GM12878 (cell line): ENCODE results near the gene NSA2. TPM values are rescaled to one million over a fixed set of nuclear protein-coding genes. Genes with fewer than 3 reads are reported as not detected.

Experiments used
- ATAC-seq: fragments of 200-7000 bp; cut with Tn5 transposase; 3 replicates; pipeline ENCODE4 v1.9.1; 2020; ENCODE audit warnings: mild to moderate bottlenecking, moderate library complexity
- BruUV-seq: library from RNA; stranded (reverse); fragments of 400-500 nt; replicated peaks from 2 replicates; lab custom pipeline; 2021; lab: Mats Ljungman, UMichigan
- CTCF ChIA-PET: fragments of 300-600 bp; sonication (Branson Sonifier 250); formaldehyde crosslinking; extraction: SDS; loops from one replicate; lab custom pipeline; 2021; ENCODE audit warnings: inconsistent platforms; lab: Yijun Ruan, JAX
- POLR2A ChIA-PET: fragments of 350-600 bp; formaldehyde crosslinking; extraction: SDS; loops from one replicate; lab custom pipeline; 2021; ENCODE audit warnings: inconsistent platforms; lab: Charles Lee
- RAD21 ChIA-PET: fragments of 300-600 bp; sonication (Branson Sonifier 250); formaldehyde crosslinking; loops from one replicate; lab custom pipeline; 2023; ENCODE audit warnings: antibody characterized with exemption; ENCODE audit not compliant: unreplicated experiment; lab: Charles Lee
- SMC1A ChIA-PET: fragments of 300-600 bp; sonication (Branson Sonifier 250); formaldehyde crosslinking; loops from one replicate; lab custom pipeline; 2023; ENCODE audit not compliant: unreplicated experiment, uncharacterized antibody; lab: Charles Lee
- DNase-seq: peaks from one replicate; pipeline ENCODE4 v3.0.0-alpha.2; 2011; ENCODE audit warnings: low read depth, low spot score
- FAIRE-seq: peaks from 3 replicates; lab custom pipeline; 2011; peaks lifted over from hg19 to GRCh38; lab: Jason Lieb, UNC
- H2AFZ ChIP-seq: 2 replicates; pipeline ENCODE4 v1.6.0; 2011; ENCODE audit warnings: low read depth, low read length, control low read depth; ENCODE audit not compliant: control insufficient read depth
- H3K27ac ChIP-seq: 2 replicates; pipeline ENCODE4 v1.5.1; 2011; ENCODE audit warnings: control low read depth; ENCODE audit not compliant: control insufficient read depth, insufficient read depth
- H3K27me3 ChIP-seq, 2 experiments: replicated peaks in 1 of 2; 2 replicates each; pipeline versions ENCODE4 v1.6.0 to v1.6.1; 2011; ENCODE audit warnings: low read length in 1 of 2; ENCODE audit not compliant: control insufficient read depth in 2 of 2, insufficient read depth in 2 of 2
- H3K36me3 ChIP-seq, 2 experiments: 2 replicates each; pipeline ENCODE4 v1.5.1; 2011; ENCODE audit warnings: low read length in 1 of 2; ENCODE audit not compliant: control insufficient read depth in 2 of 2, insufficient read depth in 2 of 2
- H3K4me1 ChIP-seq: 2 replicates; pipeline ENCODE4 v1.6.1; 2011; ENCODE audit warnings: mild to moderate bottlenecking, low read length, moderate library complexity, mixed read lengths; ENCODE audit not compliant: control insufficient read depth, insufficient read depth
- H3K4me2 ChIP-seq: 2 replicates; pipeline ENCODE4 v1.6.0; 2011; ENCODE audit warnings: control low read depth; ENCODE audit not compliant: control insufficient read depth, insufficient read depth
- H3K4me3 ChIP-seq: fragments of 200-600 bp; sonication (generic); 2 replicates; pipeline ENCODE4 v1.5.1; 2016
- H3K79me2 ChIP-seq: 2 replicates; pipeline ENCODE4 v1.6.0; 2011; ENCODE audit warnings: low read length; ENCODE audit not compliant: control insufficient read depth, insufficient read depth
- H3K9ac ChIP-seq: 2 replicates; pipeline ENCODE4 v1.8.0; 2011; ENCODE audit warnings: low read length, control low read depth, mixed read lengths; ENCODE audit not compliant: control insufficient read depth, insufficient read depth
- H3K9me3 ChIP-seq: replicated peaks from 3 replicates; pipeline ENCODE4 v1.5.1; 2011; ENCODE audit warnings: mild to moderate bottlenecking, low read length; ENCODE audit not compliant: control insufficient read depth, insufficient read depth
- H4K20me1 ChIP-seq: 2 replicates; pipeline ENCODE4 v1.6.0; 2011; ENCODE audit not compliant: control insufficient read depth, insufficient read depth
- CUX1 ChIP-seq: IDR thresholded peaks from 2 replicates; pipeline ENCODE4 v1.6.1; 2012; ENCODE audit warnings: improper control_type of control experiment, low read depth, low read length; ENCODE audit not compliant: insufficient replicate concordance
- E4F1 ChIP-seq: fragments of 450-650 bp; IDR thresholded peaks from 2 replicates; pipeline ENCODE4 v1.6.1; 2018; ENCODE audit warnings: borderline replicate concordance, mild to moderate bottlenecking; ENCODE audit not compliant: partially characterized antibody
- FOXM1 ChIP-seq: IDR thresholded peaks from 2 replicates; pipeline ENCODE4 v1.6.1; 2012; ENCODE audit warnings: low read depth, mild to moderate bottlenecking, inconsistent platforms, low read length, moderate library complexity
- GABPA ChIP-seq: IDR thresholded peaks from 2 replicates; pipeline ENCODE4 v1.6.1; 2014; ENCODE audit warnings: antibody characterized with exemption, low read depth, mild to moderate bottlenecking, inconsistent platforms
- LARP7 ChIP-seq: fragments of 450-650 bp; IDR thresholded peaks from 2 replicates; pipeline ENCODE4 v1.6.1; 2017; ENCODE audit warnings: mild to moderate bottlenecking
- PKNOX1 ChIP-seq: fragments of 450-650 bp; IDR thresholded peaks from 2 replicates; pipeline ENCODE4 v1.6.1; 2016; ENCODE audit warnings: mild to moderate bottlenecking
- USF2 ChIP-seq: IDR thresholded peaks from 2 replicates; pipeline ENCODE4 v1.6.1; 2011; ENCODE audit warnings: low read depth, low read length, improper control_type of control experiment, borderline replicate concordance
- YBX1 ChIP-seq: fragments of 450-650 bp; IDR thresholded peaks from 2 replicates; pipeline ENCODE4 v1.6.1; 2016; ENCODE audit warnings: antibody characterized with exemption
- YY1 ChIP-seq: IDR thresholded peaks from 2 replicates; pipeline ENCODE4 v1.6.1; 2011; ENCODE audit warnings: low read depth, mild to moderate bottlenecking, low read length
- ZBTB11 ChIP-seq: fragments of 450-650 bp; formaldehyde crosslinking; IDR thresholded peaks from 2 replicates; pipeline ENCODE4 v1.5.0; 2022; ENCODE audit warnings: mild to moderate bottlenecking, missing genetic modification characterization
- ZSCAN29 ChIP-seq: fragments of 450-650 bp; IDR thresholded peaks from 2 replicates; pipeline ENCODE4 v1.6.1; 2017; ENCODE audit warnings: mild to moderate bottlenecking, moderate library complexity
- WGBS: methylation state at CpG from one replicate; pipeline ENCODE4 v1.1.6; 2016; ENCODE audit warnings: low lambda C conversion rate; ENCODE audit not compliant: insufficient replicate concordance, insufficient coverage; ENCODE audit errors: missing lambda C conversion rate; 5-methylcytosine and 5-hydroxymethylcytosine counted together
- in situ Hi-C: fragments of 300-500 bp; cut with MboI; formaldehyde crosslinking; loops from 9 replicates; pipeline ENCODE4 v1.14.3; 2018; ENCODE audit warnings: mixed read lengths
- intact Hi-C: fragments of 100-400 bp; cut with micrococcal nuclease; formaldehyde crosslinking; loops from one replicate; pipeline ENCODE4 v1.14.2; 2022; ENCODE audit not compliant: unreplicated experiment
- polyA plus RNA-seq, 11 experiments: library from polyadenylated mRNA; depleted of rRNA in 4 of 11; unstranded in 6 of 11; stranded (reverse) in 5 of 11; fragments of >200 nt; fragmentation: Nextera tagmentation in 4 of 11; fragmentation: Illumina TruSeq in 1 of 11; extraction: Ambion mirVana in 4 of 11; extraction: Trizol in 1 of 11; gene quantifications; 1 replicate in 1 of 11; 2 replicates in 10 of 11; pipeline versions ENCODE4 v1.2.1 to v1.2.3, GENCODE V29; 2011 to 2016; ENCODE audit warnings: inconsistent platforms in 2 of 11, missing spikeins in 2 of 11, low read depth in 1 of 11
- total RNA-seq, 4 experiments: library from RNA; depleted of rRNA in 3 of 4; stranded (reverse); fragments of >200 nt in 3 of 4; fragmentation: Illumina TruSeq in 1 of 4; extraction: Trizol in 1 of 4; gene quantifications; 2 replicates each; pipeline versions ENCODE4 v1.2.1 to v1.2.3, GENCODE V29; 2013 to 2021

NSA2 gene
- total and polyA plus RNA-seq, 10 of the 15 experiments (the other 5 are each of a cell fraction or from before 2014, with no cell fraction given), result 77.8 to 317 (median 143) TPM

GRCh38 chr5:74725331-74725730, 41.7 kb upstream of the NSA2 start:
- H3K27ac ChIP-seq, result no peak overlapping the region
- no peaks in the 10 kb centered on the region for H3K4me1 ChIP-seq
- RAD21 ChIA-PET, result no interaction called here
- ATAC-seq, result no peak
- no peaks in the 10 kb centered on the region for H4K20me1 ChIP-seq
- SMC1A ChIA-PET, result interaction anchor here (0.9 kb wide), 1 partner anchor 14 kb away, joined by 3 read pairs; no protein-coding TSS in a partner anchor
- H3K9ac ChIP-seq, result no peak overlapping the region
- no peak overlapping the region for H2AFZ ChIP-seq
- H3K36me3 ChIP-seq, result peaks cover 0 to 7% of the 10 kb centered on the region in 2 experiments; a peak in 3 of 4 replicates
- no TSS peak for BruUV-seq
- H3K27me3 ChIP-seq, result no peaks in the 10 kb centered on the region
- POLR2A ChIA-PET, result no interaction called here
- intact Hi-C loops (no loop called here), in situ Hi-C loops (no loop called here)
- FAIRE-seq, result no peak
- 93% methylated on average over 1 of the region's 1 CpG for WGBS
- H3K4me2 ChIP-seq, result no peak overlapping the region
- no peak overlapping the region for H3K4me3 ChIP-seq
- DNase-seq, result no peak
- no peaks in the 10 kb centered on the region for H3K79me2 ChIP-seq
- no peaks in the 10 kb centered on the region for H3K9me3 ChIP-seq
- CTCF ChIA-PET, result interaction anchor here (1.1 kb wide), 1 partner anchor 23 kb away, joined by 3 read pairs; no protein-coding TSS in a partner anchor
- TF ChIP-seq YY1, result no peak
- TF ChIP-seq E4F1, result no peak
- no peak for TF ChIP-seq FOXM1
- TF ChIP-seq PKNOX1, result no peak
- no peak for TF ChIP-seq YBX1
- TF ChIP-seq ZSCAN29, result no peak
- TF ChIP-seq CUX1, result no peak
- no peak for TF ChIP-seq LARP7
- no peak for TF ChIP-seq GABPA
- no peak for TF ChIP-seq ZBTB11 (CRISPR knock-in tag)
- no peak for TF ChIP-seq USF2
